ENCODE results near the gene CAB39. TPM values are rescaled to one million over a fixed set of nuclear protein-coding genes. Genes with fewer than 3 reads are reported as not detected.
A peak's percentile ranks its signal among the peaks of the same experiment; 100 is the strongest.

CAB39 gene
- total RNA-seq, 1 donor from 2014 or later: 92.2 TPM

- H3K27me3 ChIP-seq (ENCODE audit: low read depth): peaks cover 91% of the 10 kb centered on the region
- TF ChIP-seq CTCF (IDR thresholded peaks at IDR 0.05; ENCODE audit: borderline replicate concordance): no peak
- DNase-seq: no peak
- intact Hi-C loops (cut with micrococcal nuclease): no loop called here
- peaks cover 24% of the 10 kb centered on the region for H3K4me1 ChIP-seq
- no peak overlapping the region for H3K4me3 ChIP-seq
- peaks cover 9% of the 10 kb centered on the region for H3K9me3 ChIP-seq (replicated peaks)
- H3K36me3 ChIP-seq: no peaks in the 10 kb centered on the region
- H3K27ac ChIP-seq (replicated peaks): no peak overlapping the region
These were observed 149.1 kb downstream of the CAB39 start for GRCh38 chr2:230861552-230862255.

DNA sequence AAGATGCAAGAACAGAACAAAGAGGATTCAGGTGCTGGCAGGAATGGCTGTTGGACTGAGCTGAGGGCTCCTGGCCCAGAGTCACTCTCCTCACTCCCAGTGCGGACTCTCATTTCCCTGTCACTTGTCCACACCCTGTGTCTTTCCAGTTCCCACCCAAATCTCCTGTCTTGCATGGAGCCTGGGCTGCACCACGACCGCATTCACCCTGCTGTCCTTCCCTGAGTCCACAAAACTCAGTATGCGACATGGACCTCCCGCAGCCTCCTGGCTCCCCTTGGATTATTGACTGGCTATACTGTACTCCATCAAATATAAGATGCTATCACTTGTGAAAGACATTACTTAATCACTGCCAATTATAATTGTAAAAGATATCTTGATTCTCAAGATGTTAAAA lies 149.7 kb downstream of the CAB39 start:
- H3K9me3 ChIP-seq (replicated peaks): peaks cover 9% of the 10 kb centered on the region
- H3K4me3 ChIP-seq: no peak overlapping the region
- intact Hi-C loops (cut with micrococcal nuclease): no loop called here
- H3K27me3 ChIP-seq (ENCODE audit: low read depth): peaks cover 85% of the 10 kb centered on the region
- H3K4me1 ChIP-seq: peaks cover 30% of the 10 kb centered on the region
- no peak for DNase-seq
- TF ChIP-seq CTCF (IDR thresholded peaks at IDR 0.05; ENCODE audit: borderline replicate concordance): no peak
- H3K36me3 ChIP-seq: no peaks in the 10 kb centered on the region
- no peak overlapping the region for H3K27ac ChIP-seq (replicated peaks)

DNA sequence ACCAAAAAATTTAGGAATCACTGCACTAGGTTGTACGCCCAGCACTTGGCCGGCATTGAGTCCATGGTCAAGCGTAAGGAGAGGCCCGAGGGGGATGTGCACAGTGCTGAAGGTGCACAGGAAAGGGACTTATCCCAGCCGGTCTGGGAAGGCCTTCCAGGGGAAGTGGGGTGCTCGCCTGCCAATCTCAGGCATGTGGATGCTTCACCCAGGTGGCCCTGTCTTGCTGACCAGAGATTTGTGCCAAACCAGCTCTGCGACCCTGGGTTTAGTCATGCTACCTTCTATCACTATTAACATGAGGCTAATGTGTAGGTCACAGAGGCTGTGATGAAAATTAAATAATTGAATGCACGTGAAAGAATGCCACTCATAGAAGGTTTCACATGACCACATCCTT lies 150.4 kb downstream of the CAB39 start:
- TF ChIP-seq CTCF (IDR thresholded peaks at IDR 0.05; ENCODE audit: borderline replicate concordance): no peak
- no peak overlapping the region for H3K4me3 ChIP-seq
- H3K9me3 ChIP-seq (replicated peaks): peaks cover 8% of the 10 kb centered on the region
- peaks cover 37% of the 10 kb centered on the region for H3K4me1 ChIP-seq
- intact Hi-C loops (cut with micrococcal nuclease): no loop called here
- no peak for DNase-seq
- H3K27me3 ChIP-seq (ENCODE audit: low read depth): peaks cover 78% of the 10 kb centered on the region
- H3K36me3 ChIP-seq: no peaks in the 10 kb centered on the region
- H3K27ac ChIP-seq (replicated peaks): no peak overlapping the region

DNA sequence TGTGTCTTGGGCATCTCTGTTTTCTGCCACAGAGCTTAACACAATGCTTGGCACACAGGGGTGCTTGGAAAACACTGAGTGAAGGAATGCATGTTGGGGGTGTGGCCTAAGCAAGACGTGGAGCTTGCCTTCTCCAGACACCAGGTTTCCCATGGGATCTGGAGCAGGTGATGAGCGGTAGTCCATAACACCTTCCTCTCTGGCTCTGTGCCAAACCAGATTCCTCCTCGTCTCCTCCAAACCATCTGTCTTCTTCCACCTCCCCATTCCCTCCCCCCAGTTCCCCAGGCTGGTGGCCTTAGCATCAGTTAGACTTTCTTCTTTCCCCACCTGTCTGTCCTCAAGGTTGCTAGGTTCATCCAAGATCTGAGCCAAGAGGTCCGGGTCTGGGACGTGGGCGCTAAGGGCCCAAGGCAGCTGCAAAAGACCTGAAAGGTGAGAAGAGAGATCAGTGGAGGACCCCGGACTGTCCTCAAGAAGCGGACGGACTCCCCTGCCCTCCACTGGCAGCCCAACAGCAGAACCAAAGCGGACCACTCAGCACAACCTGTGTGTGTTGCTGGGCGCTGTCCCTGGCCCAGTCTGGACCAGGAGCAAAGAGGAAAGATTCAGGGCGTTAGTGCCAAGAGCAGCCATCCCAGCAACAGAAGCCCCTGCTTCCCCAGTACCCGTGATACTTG lies 150.9 kb downstream of the CAB39 start:
- intact Hi-C loops (cut with micrococcal nuclease): no loop called here
- H3K36me3 ChIP-seq: no peaks in the 10 kb centered on the region
- no peak overlapping the region for H3K4me3 ChIP-seq
- peaks cover 72% of the 10 kb centered on the region for H3K27me3 ChIP-seq (ENCODE audit: low read depth)
- no peak overlapping the region for H3K27ac ChIP-seq (replicated peaks)
- DNase-seq: no peak
- no peak for TF ChIP-seq CTCF (IDR thresholded peaks at IDR 0.05; ENCODE audit: borderline replicate concordance)
- peaks cover 3% of the 10 kb centered on the region for H3K9me3 ChIP-seq (replicated peaks)
- H3K4me1 ChIP-seq: peaks cover 37% of the 10 kb centered on the region

DNA sequence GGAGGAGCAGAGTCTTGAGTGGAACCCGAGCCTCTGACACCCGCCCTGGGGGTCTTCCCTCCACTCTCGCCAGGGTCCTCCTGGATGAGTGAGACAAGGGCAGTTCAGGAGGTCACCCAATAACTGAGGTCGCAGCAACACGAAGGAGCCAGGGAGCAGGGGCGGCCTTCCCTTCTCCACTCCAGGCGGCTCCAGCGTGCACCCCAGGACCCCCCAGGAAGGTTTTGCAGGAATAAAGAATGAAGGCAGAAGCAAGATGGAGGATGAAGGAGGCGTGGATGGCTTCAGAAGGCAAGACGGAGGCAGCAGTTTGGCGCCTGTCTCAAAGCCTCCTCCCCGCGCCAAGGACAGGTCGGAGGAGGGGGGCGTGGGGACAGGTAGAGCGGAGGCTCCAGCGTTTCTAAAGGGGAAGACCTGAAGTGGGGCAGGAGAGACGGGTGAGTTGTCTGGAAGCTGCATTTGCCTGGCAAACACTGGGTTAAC lies 151.5 kb downstream of the CAB39 start:
- no peak for TF ChIP-seq CTCF (IDR thresholded peaks at IDR 0.05; ENCODE audit: borderline replicate concordance)

More for the DNA sequence above, 151.5 kb downstream of the CAB39 start:
- peaks cover 66% of the 10 kb centered on the region for H3K27me3 ChIP-seq (ENCODE audit: low read depth)
- intact Hi-C loops (cut with micrococcal nuclease): no loop called here
- H3K4me3 ChIP-seq: peak overlapping the region; percentile 86
- peaks cover 39% of the 10 kb centered on the region for H3K4me1 ChIP-seq
- H3K27ac ChIP-seq (replicated peaks): no peak overlapping the region
- no peaks in the 10 kb centered on the region for H3K9me3 ChIP-seq (replicated peaks)
- no peaks in the 10 kb centered on the region for H3K36me3 ChIP-seq
- DNase-seq: no peak

Data from left ventricle myocardium inferior (tissue), 1 donor.